ENCODE data around the gene SYNGAP1. TPM values are rescaled to one million over a fixed set of nuclear protein-coding genes. Genes with fewer than 3 reads are reported as not detected.

Gene SYNGAP1
- polyA plus RNA-seq, 2 of the 4 experiments (the other 2 are of a cell fraction) = 2.2 to 10.8 TPM

- FAIRE-seq = no peak
- no peak overlapping the region for H3K27ac ChIP-seq
- no peaks in the 10 kb centered on the region for H3K4me1 ChIP-seq
- TF ChIP-seq FOSB (CRISPR knock-in tag; IDR thresholded peaks at IDR 0.05) (no peak), MAZ (IDR thresholded peaks at IDR 0.05; ENCODE audit: borderline replicate concordance, low read depth, low read length) (no peak), TFCP2L1 (CRISPR knock-in tag; IDR thresholded peaks at IDR 0.05) (no peak), CHD2 (IDR thresholded peaks at IDR 0.05; ENCODE audit: low read length, partially characterized antibody) (no peak), ZFP36 (IDR thresholded peaks at IDR 0.05; ENCODE audit: borderline replicate concordance, partially characterized antibody) (no peak), MAFK (IDR thresholded peaks at IDR 0.05; ENCODE audit: partially characterized antibody) (no peak), HDAC2 (IDR thresholded peaks at IDR 0.05) (no peak), BCL3 (IDR thresholded peaks at IDR 0.05) (no peak), EHMT2 (IDR thresholded peaks at IDR 0.05; ENCODE audit: low read depth) (no peak), GATA3 (IDR thresholded peaks at IDR 0.05; ENCODE audit: borderline replicate concordance) (no peak)
- no peaks in the 10 kb centered on the region for H3K9me3 ChIP-seq
- POLR2A ChIA-PET = no interaction called here
- H3K4me3 ChIP-seq = no peak overlapping the region
- 59% methylated on average over 7 of the region's 7 CpGs for WGBS (ENCODE audit: missing lambda C conversion rate)
- DNase-seq (ENCODE audit: low read depth in 1 of 2, low spot score in 1 of 2) = no peak
- no peak overlapping the region for H3K4me2 ChIP-seq
- CTCF ChIA-PET = no interaction called here
- ATAC-seq = no peak
Observed at GRCh38 chr6:33467091-33467490, 47.2 kb downstream of the SYNGAP1 start.

GRCh38 chr6:33469661-33470060 is 49.8 kb downstream of the SYNGAP1 start:
- Histone ChIP-seq H3K9me3 (no peaks in the 10 kb centered on the region), H3K27ac (no peak overlapping the region), H3K4me3 (no peak overlapping the region), H3K4me1 (no peaks in the 10 kb centered on the region), H3K4me2 (no peak overlapping the region)
- no peak for FAIRE-seq
- 53% methylated on average over 3 of the region's 3 CpGs for WGBS (ENCODE audit: missing lambda C conversion rate)
- ATAC-seq = no peak
- DNase-seq (ENCODE audit: low read depth in 1 of 2, low spot score in 1 of 2) = no peak
- ChIA-PET CTCF (no interaction called here), POLR2A (no interaction called here)
- no peak for TF ChIP-seq KDM1A (IDR thresholded peaks at IDR 0.05; ENCODE audit: low read depth)
- TF ChIP-seq PHF8 (IDR thresholded peaks at IDR 0.05; ENCODE audit: borderline replicate concordance, low read depth) = no peak
- no peak for TF ChIP-seq CEBPB (IDR thresholded peaks at IDR 0.05)
- no peak for TF ChIP-seq ZSCAN20 (CRISPR knock-in tag; IDR thresholded peaks at IDR 0.05)
- TF ChIP-seq HEYL (CRISPR knock-in tag; IDR thresholded peaks at IDR 0.05) = no peak
- no peak for TF ChIP-seq RNF2 (IDR thresholded peaks at IDR 0.05; ENCODE audit: borderline replicate concordance, low read depth)
- TF ChIP-seq FOSB (CRISPR knock-in tag; IDR thresholded peaks at IDR 0.05) = no peak
- no peak for TF ChIP-seq HOXA7 (CRISPR knock-in tag; IDR thresholded peaks at IDR 0.05)
- no peak for TF ChIP-seq MAZ (IDR thresholded peaks at IDR 0.05; ENCODE audit: borderline replicate concordance, low read depth, low read length)
- no peak for TF ChIP-seq ZFP36 (IDR thresholded peaks at IDR 0.05; ENCODE audit: borderline replicate concordance, partially characterized antibody)
- TF ChIP-seq MAFK (IDR thresholded peaks at IDR 0.05; ENCODE audit: partially characterized antibody) = no peak
- no peak for TF ChIP-seq TFCP2L1 (CRISPR knock-in tag; IDR thresholded peaks at IDR 0.05)
- no peak for TF ChIP-seq JUN (IDR thresholded peaks at IDR 0.05)
- TF ChIP-seq PBX3 (IDR thresholded peaks at IDR 0.05) = no peak
- no peak for TF ChIP-seq RAD21 (conservative IDR thresholded peaks at IDR 0.05 in 1 of 2, IDR thresholded peaks at IDR 0.05 in 1 of 2)
- no peak for TF ChIP-seq SMC3 (IDR thresholded peaks at IDR 0.05)

GRCh38 chr6:33477864-33478263 is 58.0 kb downstream of the SYNGAP1 start:
- ChIA-PET CTCF (interaction anchor here (1.2 kb wide), 1 partner anchor 26 kb away, joined by 3 read pairs; no protein-coding TSS in a partner anchor), POLR2A (no interaction called here)
- 76% methylated on average over 3 of the region's 3 CpGs for WGBS (ENCODE audit: missing lambda C conversion rate)
- Histone ChIP-seq H3K27ac (no peak overlapping the region), H3K9me3 (no peaks in the 10 kb centered on the region), H3K4me2 (no peak overlapping the region), H3K4me1 (no peaks in the 10 kb centered on the region), H3K4me3 (no peak overlapping the region)
- FAIRE-seq (no peak), DNase-seq (ENCODE audit: low read depth in 1 of 2, low spot score in 1 of 2) (no peak), ATAC-seq (no peak)
- TF ChIP-seq NPAS2 (CRISPR knock-in tag; IDR thresholded peaks at IDR 0.05; ENCODE audit: borderline replicate concordance) = no peak
- no peak for TF ChIP-seq CBX8 (IDR thresholded peaks at IDR 0.05)
- TF ChIP-seq RARB (CRISPR knock-in tag; IDR thresholded peaks at IDR 0.05) = no peak
- no peak for TF ChIP-seq RFX5 (IDR thresholded peaks at IDR 0.05)
- TF ChIP-seq BCL3 (IDR thresholded peaks at IDR 0.05) = no peak
- TF ChIP-seq CHD4 (IDR thresholded peaks at IDR 0.05; ENCODE audit: borderline replicate concordance) = no peak
- TF ChIP-seq KDM1A (IDR thresholded peaks at IDR 0.05; ENCODE audit: low read depth) = no peak
- TF ChIP-seq MAFK (IDR thresholded peaks at IDR 0.05; ENCODE audit: partially characterized antibody) = no peak
- no peak for TF ChIP-seq HMGXB4 (CRISPR knock-in tag; IDR thresholded peaks at IDR 0.05; ENCODE audit: borderline replicate concordance)
- no peak for TF ChIP-seq NFE2L2 (conservative IDR thresholded peaks at IDR 0.05; ENCODE audit: low read length)
- TF ChIP-seq ZSCAN20 (CRISPR knock-in tag; IDR thresholded peaks at IDR 0.05) = no peak
- TF ChIP-seq ZFP36 (IDR thresholded peaks at IDR 0.05; ENCODE audit: borderline replicate concordance, partially characterized antibody) = no peak
- TF ChIP-seq PBX3 (IDR thresholded peaks at IDR 0.05) = no peak
